ENCODE results near the gene FAM240B. TPM values are rescaled to one million over a fixed set of nuclear protein-coding genes. Genes with fewer than 3 reads are reported as not detected.

FAM240B gene
- total and polyA plus RNA-seq, 2 of the 13 experiments (the other 11 are each of a cell fraction or from before 2014, with no cell fraction given): not detected

- DNase-seq (ENCODE audit: low spot score): no peak
- Histone ChIP-seq H3K9me3 (ENCODE audit: low read length) (no peaks in the 10 kb centered on the region), H4K20me1 (ENCODE audit: insufficient read depth, low read length) (no peaks in the 10 kb centered on the region), H3K36me3 (replicated peaks in 1 of 2; ENCODE audit: control insufficient read depth in 1 of 2, insufficient read depth in 2 of 2, low read length in 2 of 2) (no peaks in the 10 kb centered on the region), H3K27me3 (ENCODE audit: control insufficient read depth in 1 of 2, insufficient read depth in 2 of 2, low read length in 2 of 2) (peaks cover 2 to 25% of the 10 kb centered on the region in 2 experiments; a peak in 3 of 5 replicates), H3K27ac (ENCODE audit: extremely low read length, insufficient read depth, low read length) (no peak overlapping the region), H3K4me2 (ENCODE audit: low read depth, low read length) (no peak overlapping the region), H3K9ac (ENCODE audit: insufficient read depth, low read depth, low read length) (no peak overlapping the region), H3K79me2 (ENCODE audit: insufficient read depth, low read length) (no peaks in the 10 kb centered on the region), H3K4me1 (ENCODE audit: insufficient read depth, low read length) (no peaks in the 10 kb centered on the region), H2AFZ (ENCODE audit: low read length) (no peak overlapping the region), H3K4me3 (replicated peaks in 1 of 3; ENCODE audit: insufficient read depth in 1 of 3, low read depth in 2 of 3, low read length in 3 of 3) (no peak overlapping the region)
- FAIRE-seq: no peak
- ChIA-PET POLR2A (no interaction called here), CTCF (ENCODE audit: low intra/inter-chr PET ratio, low total read pairs) (no interaction called here)
- in situ Hi-C loops (cut with HindIII; ENCODE audit: extremely low pct_ligation_motif_present, low pct_unique_long_range_greater_than_20kb) (no loop called here), intact Hi-C loops (cut with micrococcal nuclease; ENCODE audit: unreplicated experiment) (no loop called here)
- no peak for ATAC-seq
- WGBS (ENCODE audit: low lambda C conversion rate): 1% methylated on average over 5 of the region's 5 CpGs
- no TSS peak for BruUV-seq (replicated peaks)
- TF ChIP-seq ZKSCAN5 (CRISPR knock-in tag; IDR thresholded peaks at IDR 0.05) (no peak), CBX1 (IDR thresholded peaks at IDR 0.05; ENCODE audit: low read depth) (no peak), FOXC1 (CRISPR knock-in tag; IDR thresholded peaks at IDR 0.05; ENCODE audit: borderline replicate concordance) (no peak), NBN (conservative IDR thresholded peaks at IDR 0.05) (no peak), ZFP36L1 (CRISPR knock-in tag; IDR thresholded peaks at IDR 0.05) (no peak), MAZ (IDR thresholded peaks at IDR 0.05; ENCODE audit: borderline replicate concordance, low read depth, low read length) (no peak), MAZ (CRISPR knock-in tag; IDR thresholded peaks at IDR 0.05; ENCODE audit: low read depth) (no peak), PCBP2 (optimal IDR thresholded peaks at IDR 0.05; ENCODE audit: low read depth, low read length, poor library complexity, severe bottlenecking) (no peak), PITX1 (CRISPR knock-in tag; IDR thresholded peaks at IDR 0.05) (no peak), ZNF136 (CRISPR knock-in tag; IDR thresholded peaks at IDR 0.05; ENCODE audit: low read depth) (no peak), TOPORS (CRISPR knock-in tag; IDR thresholded peaks at IDR 0.05) (no peak), FIP1L1 (IDR thresholded peaks at IDR 0.05; ENCODE audit: borderline replicate concordance, insufficient read depth, low read depth, low read length) (no peak), ZNF274 (CRISPR knock-in tag; IDR thresholded peaks at IDR 0.05) (no peak)
These were observed 63.0 kb downstream of the FAM240B start for GRCh38 chr9:38656896-38657295.
